NCI-H1417 treated with DMSO at 0.1 percent for 48 hours (cell line): ENCODE data around the gene DNAH1.

Experiments used
- DNase-seq: peaks from one replicate; lab custom pipeline; 2025; lab: John Stamatoyannopoulos, UW

DNAH1 gene

DNA sequence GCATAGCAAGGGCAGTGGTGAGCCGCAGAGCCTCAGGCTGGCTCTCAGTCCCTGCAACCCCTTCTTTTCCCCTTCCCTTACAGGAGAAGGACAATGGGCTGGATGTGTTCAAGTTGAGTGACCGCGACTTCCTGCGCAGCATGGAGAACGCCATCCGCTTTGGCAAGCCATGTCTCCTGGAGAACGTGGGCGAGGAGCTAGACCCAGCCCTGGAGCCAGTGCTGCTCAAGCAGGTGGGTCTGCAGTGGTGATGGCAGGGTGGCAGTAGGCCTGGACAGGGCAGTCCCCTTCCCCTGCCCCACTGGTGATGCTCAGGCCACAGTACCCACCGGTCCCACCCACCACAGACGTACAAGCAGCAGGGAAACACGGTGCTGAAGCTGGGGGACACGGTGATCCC, 75.0 kb downstream of the DNAH1 start:
- DNase-seq = no peak

DNA sequence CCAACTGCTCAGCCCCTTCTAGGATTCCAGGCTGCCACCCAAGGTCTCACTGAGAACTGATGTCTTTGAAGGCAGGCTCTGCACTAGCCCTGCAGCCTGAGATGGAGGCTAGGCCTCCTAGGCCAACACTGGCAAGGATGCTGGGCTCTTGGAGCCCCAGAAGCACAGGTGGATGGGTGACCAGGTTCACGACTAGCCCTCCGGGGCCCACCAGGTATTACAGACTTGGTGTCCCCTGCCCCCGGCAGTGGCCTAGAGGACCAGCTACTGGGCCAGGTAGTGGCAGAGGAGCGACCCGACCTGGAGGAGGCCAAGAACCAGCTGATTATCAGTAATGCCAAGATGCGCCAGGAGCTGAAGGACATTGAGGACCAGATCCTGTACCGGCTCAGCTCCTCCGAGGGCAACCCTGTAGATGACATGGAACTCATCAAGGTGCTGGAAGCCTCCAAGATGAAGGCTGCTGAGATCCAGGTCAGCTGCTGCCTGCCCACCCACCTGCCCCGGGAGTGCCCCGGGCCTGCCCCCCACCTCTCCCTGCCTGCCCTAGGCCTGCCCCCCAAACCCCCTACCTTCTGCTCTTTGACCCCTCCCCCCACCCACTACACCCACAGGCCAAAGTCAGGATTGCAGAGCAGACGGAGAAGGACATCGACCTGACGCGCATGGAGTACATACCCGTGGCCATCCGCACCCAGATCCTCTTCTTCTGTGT, 76.3 kb downstream of the DNAH1 start:
- no peak for DNase-seq

DNA sequence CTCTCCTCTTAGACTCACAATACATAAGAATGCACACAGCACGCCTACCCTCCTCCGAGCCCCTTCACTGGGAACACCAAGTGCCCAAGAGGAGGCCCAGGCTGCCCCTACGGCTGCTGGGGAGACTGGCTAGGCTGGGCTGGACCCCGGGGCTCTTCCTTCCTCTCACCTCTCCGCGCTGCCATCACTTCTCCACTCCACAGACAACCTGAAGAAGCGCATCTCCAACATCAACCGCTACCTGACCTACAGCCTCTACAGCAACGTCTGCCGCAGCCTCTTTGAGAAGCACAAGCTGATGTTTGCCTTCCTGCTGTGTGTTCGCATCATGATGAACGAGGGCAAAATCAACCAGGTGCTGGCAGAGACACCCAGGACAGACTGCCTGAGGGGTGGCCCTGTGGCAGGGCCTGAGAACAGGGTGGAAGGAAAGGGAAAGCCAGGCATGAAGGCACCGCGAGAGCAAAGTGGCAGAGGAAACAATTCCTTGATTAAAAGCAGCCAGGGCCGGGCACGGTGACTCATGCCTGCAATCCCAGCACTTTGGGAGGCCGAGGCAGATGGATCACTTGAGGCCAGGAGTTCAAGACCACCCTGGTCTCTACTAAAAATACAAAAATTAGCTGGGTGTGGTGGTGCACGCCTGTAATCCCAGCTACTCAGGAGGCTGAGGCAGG, 77.2 kb downstream of the DNAH1 start:
- DNase-seq = no peak

GRCh38 chr3:52393959-52394670, 78.0 kb downstream of the DNAH1 start:
- no peak for DNase-seq

GRCh38 chr3:52394751-52395502, 78.8 kb downstream of the DNAH1 start:
- no peak for DNase-seq

DNA sequence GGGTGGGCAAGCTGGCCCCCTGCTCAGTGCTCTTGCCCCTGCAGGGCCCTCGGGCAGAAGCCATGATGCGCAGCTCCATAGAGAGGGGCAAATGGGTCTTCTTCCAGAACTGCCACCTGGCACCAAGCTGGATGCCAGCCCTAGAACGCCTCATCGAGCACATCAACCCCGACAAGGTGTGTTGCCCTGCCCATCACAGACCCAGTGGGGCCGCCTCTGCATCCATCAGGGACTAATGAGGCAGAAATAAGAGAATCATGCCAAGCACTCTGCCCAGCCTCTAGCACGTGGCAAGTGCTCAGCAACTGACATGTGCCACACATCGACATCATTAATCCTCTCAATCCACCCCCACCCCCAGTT, 79.4 kb downstream of the DNAH1 start:
- DNase-seq = no peak

DNA sequence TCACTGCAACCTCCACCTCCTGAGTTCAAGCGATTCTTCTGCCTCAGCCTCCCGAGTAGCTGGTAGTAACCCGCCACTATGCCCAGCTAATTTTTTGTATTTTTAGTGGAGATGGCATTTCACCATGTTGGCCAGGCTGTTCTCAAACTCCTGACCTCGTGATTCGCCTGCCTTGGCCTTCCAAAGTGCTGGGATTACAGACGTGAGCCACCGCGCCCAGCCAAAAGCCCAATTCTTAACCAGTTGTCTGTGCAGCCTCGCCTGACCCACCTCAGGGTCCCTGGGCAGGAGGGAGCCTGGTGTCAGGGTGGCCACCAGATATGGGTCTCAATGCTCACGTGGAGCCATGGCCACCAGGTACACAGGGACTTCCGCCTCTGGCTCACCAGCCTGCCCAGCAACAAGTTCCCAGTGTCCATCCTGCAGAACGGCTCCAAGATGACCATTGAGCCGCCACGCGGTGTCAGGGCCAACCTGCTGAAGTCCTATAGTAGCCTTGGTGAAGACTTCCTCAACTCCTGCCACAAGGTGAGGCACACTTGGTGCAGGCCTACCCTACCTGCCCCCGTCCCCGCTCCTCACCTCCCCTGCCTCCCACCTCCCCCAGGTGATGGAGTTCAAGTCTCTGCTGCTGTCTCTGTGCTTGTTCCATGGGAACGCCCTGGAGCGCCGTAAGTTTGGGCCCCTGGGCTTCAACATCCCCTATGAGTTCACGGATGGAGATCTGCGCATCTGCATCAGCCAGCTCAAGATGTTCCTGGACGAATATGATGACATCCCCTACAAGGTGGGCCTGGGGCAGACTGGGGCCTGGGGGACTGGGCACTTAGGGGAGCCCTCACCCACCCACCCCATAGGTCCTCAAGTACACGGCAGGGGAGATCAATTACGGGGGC, 80.1 kb downstream of the DNAH1 start:
- DNase-seq = no peak

DNA sequence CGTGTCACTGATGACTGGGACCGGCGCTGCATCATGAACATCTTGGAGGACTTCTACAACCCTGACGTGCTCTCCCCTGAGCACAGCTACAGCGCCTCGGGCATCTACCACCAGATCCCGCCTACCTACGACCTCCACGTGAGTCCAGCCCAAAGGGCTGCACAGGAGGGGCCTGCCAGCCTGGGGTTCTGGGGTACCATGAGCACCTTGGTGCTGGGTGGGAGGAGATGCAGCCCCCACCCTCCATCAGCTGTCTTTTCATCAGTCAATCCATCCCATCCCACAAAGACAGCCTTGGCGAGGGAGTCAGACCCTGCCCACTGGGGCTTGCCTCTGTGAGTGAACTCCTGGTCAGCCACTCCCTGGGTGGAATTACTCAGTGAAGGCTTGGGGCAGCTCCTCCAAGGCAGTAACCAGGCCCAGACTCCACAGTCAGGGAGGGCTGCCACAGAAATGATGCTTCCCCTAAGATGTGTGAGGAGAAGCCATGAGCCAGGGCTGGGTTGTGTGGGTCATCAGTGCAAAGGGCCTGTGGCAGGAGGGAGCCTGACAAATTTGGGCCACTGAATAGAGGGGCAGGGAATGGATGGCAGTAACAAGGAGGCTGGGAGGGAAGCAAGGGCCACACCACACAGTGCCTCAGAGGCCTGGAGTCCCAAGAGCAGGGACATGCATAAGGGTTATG, 80.9 kb downstream of the DNAH1 start:
- DNase-seq = no peak

- DNase-seq = no peak
Observed at GRCh38 chr3:52397676-52398399, 81.7 kb downstream of the DNAH1 start.

- no peak for DNase-seq
Observed at GRCh38 chr3:52398670-52399081, 82.6 kb downstream of the DNAH1 start.

DNA sequence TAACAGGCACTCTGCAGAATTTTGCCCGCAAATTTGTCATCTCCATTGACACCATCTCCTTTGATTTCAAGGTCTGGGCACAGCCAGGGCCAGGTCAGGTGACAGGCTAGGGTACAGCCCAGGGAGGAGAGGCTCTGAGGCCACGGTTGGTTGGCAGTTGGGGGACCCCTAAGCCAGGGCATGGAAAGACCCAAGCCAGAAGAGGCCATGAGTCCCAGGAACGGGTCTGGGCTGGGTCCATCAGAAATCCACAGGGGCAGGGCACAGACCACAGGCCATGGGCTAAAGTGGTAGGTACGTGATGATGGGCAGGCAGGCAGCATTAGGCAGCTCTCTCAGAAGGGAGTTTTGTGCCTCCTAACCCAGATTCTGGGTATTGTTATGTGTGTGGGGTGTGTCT, 83.0 kb downstream of the DNAH1 start:
- DNase-seq = no peak

GRCh38 chr3:52399593-52399992, 83.5 kb downstream of the DNAH1 start:
- no peak for DNase-seq

GRCh38 chr3:52400275-52400793, 84.2 kb downstream of the DNAH1 start:
- DNase-seq = no peak

- DNase-seq = no peak
Observed at GRCh38 chr3:52401021-52401420, 84.9 kb downstream of the DNAH1 start.

DNA sequence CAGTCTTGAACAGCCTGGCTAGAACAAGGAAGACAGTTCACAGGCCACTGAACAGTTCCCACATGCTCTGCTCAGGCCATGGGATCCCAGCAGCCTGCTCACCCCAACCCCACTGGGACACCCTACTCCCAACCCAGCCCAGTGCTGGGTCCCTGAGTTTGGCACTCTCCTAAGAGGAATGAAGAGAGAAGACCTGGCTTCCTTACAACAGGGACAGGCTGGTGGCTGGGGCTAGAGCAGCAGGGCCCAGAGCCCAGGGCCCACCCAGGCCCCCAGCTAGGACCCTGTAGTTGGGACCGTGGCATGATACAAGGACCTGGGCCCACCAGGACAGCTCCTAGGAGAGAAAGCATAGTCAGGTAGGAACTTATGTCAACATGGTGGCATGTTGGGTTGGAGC, 85.4 kb downstream of the DNAH1 start:
- no peak for DNase-seq

GRCh38 chr3:52402101-52402521, 86.0 kb downstream of the DNAH1 start:
- DNase-seq = no peak

DNA sequence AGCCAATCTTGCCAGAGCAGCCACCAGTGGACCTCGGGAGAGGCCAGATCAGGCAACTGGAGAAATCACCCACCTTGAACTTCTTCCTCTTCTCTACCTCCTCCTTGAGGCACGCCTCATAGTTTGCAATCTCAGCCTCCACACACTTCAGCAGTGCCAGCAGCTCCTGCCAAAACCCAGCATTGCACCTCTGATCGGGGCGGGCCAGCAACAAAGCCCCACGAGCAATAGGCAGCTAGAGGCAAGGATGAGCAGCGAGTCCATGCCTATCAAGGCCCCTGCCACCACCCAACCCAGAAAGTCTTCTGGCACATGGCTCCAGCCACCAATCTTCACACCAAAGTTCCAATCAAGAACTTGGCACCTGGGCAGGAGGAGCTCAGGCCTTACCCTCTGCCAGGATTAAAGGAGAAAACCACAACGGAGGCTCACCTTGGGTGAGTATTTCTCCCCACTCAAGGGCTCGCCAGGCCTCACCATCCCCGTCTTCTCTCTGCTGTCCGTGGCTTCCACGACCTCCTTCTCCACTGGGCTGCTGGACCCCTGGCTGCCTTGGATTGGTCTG, 86.7 kb downstream of the DNAH1 start:
- DNase-seq = no peak

GRCh38 chr3:52403271-52403841, 87.2 kb downstream of the DNAH1 start:
- no peak for DNase-seq

- DNase-seq = no peak
Observed at GRCh38 chr3:52403955-52404354, 87.8 kb downstream of the DNAH1 start.
